OCI-M2 (cell line): ENCODE measurements around the gene ZNF549.

Experiments used
- DNase-seq: peaks from one replicate; lab custom pipeline; 2025; ENCODE audit not compliant: unreplicated experiment; lab: John Stamatoyannopoulos, UW

ZNF549 gene

GRCh38 chr19:57566396-57567265 lies 39.5 kb downstream of the ZNF549 start:
- DNase-seq: no peak

- DNase-seq: no peak
Observed at GRCh38 chr19:57570707-57571106, 43.6 kb downstream of the ZNF549 start.

DNA sequence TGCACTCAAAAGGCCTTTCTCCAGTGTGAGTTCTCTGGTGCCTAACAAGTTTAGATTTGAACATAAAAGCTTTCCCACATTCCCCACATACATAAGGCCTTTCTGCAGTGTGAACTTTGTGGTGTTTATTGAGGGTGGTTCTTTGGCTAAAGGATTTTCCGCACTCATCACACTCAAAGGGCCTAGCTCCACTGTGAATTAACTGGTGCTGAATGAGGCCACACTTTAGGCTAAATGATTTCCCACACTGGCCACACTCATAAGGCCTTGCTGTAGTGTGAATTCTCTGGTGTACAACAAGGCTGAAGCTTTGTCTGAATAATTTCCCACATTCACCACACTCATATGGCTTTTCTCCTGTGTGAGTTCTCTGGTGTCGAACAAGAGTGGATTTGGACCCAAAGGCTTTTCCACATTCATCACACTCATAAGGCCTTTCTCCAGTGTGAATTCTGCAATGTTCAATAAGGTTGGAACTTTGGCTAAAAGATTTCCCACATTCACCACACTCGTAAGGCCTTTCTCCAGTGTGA lies 45.3 kb downstream of the ZNF549 start:
- no peak for DNase-seq

DNA sequence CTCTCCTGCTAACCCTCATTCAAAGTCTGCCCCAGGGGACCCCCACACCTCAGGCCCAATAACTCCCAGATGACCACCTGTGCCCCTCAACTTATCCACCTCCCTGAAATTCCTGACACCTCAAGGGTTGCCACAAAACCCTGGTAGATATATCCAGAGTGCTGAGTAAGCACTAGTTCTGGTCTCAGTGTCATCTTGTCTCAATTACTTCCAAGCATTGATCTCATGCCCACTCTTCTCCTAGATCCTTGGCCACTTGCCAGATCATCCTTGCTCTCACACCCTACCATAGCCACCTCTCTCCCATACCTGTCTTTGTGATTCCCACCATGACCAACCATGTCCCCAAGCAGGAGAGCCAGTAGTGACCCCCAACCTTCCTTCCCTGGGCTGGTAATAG lies 49.5 kb downstream of the ZNF549 start:
- DNase-seq: no peak

- DNase-seq: peak; percentile 90
Observed at GRCh38 chr19:57578487-57579205, 51.5 kb downstream of the ZNF549 start, which contains the start of gene ZNF416. ZNF416 (minus strand) TSS chr19:57578911; CDS start chr19:57578704, 207 bp downstream.

DNA sequence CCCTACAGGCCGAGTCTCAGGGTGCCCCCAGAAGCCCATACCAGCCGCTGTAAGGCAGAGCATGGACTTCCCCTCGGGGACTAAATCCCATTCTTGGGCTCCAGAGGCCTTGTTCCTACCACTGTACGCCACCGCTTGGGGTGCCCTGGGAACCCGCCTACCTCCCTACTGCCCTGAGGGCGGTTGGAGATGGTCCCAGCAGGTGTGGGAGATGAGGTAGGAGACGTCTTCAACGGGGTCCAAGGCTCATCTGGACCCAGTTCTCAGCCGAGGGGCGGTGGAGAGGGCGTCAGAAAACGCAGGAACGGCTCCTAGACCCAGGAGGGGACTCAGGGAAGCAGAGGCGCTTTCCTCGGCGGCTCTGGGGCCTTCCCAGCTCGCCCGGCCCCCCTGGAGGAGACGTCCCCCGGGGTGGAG lies 56.0 kb downstream of the ZNF549 start:
- no peak for DNase-seq

DNA sequence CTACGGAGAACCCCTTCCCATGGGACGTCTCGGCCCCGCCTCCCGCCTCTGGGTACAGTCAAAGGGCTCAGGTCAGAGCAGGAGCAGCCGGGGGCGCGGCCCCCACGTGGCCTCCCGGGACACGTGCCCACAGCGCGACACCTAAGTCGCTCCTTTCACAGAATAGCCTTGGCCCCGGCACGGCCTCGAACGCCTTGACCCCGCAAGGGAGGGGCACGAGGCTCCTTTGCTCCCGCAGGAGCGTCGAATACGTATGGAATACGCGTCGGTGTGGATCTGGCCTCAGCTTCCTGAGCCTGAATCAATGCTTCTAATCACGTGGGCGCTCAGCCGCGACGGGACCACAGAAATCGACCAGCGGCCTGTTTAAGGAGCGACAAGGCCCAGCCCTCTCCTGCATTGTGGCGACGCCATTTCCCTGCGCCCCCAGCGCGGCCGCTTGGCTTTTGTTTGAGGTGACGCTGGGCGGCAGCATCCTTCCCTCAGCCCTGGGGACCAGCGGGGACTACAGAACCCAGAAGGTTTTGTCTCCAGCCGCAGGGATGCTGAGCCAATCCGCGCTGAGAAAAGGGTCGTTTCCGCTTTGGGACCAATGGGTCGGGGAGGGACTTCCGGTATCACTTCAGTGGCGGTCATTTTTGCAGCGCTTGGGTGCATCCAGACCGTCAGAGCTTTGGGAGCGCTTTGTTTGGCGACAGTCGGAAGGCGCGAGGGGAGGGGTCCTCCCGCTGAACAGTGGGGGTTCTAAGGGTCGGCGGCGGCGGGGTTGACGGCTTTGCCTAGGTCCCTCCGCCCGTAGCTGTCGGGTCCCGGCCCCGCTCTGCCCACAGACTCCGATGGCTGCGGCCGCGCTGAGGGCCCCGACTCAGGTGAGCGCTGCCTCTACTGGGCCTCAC lies 56.6 kb downstream of the ZNF549 start, which contains the start of gene ZIK1:
ZIK1 (plus strand) TSS at position 625 of the 896 bp plus-strand sequence; CDS start at position 837, 212 bp downstream.
- no peak for DNase-seq

DNA sequence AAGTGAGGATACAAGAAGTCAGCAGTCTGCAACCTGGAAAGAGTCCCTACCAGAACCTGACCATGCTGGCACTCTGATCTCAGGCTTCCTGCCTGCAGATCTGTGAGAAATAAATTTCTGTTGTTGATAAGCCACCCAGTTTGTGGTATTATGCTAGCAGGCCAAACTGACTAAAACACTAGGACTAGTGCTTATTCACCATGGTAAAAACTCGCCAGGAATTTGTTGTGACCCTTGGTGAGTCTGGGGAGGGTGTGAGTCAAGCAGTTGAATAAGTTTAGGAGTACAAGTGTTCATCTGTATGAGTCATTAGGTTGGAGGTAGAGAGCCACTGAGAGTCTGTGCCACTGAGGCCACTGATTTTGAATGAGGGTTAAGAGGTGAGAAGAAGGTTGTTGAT lies 60.4 kb downstream of the ZNF549 start:
- no peak for DNase-seq

DNA sequence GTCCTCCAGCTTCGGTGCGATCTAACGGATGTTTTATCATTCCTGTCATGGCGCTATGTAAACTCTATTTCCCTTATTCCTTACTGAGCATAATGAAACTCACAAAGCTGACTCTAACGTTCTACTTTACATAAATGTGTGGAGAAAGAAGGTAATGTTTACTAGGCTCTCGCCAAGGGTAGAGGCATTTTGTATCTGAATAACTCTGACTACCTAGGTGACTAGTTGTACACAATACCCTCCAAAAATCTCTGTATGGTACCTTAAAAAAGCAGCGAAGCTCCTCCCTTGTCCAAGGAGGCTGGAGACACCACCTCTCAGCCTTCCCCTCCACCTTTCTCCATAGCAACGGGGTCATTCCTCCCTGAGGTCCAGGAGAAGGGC lies 72.2 kb downstream of the ZNF549 start:
- DNase-seq: no peak

DNA sequence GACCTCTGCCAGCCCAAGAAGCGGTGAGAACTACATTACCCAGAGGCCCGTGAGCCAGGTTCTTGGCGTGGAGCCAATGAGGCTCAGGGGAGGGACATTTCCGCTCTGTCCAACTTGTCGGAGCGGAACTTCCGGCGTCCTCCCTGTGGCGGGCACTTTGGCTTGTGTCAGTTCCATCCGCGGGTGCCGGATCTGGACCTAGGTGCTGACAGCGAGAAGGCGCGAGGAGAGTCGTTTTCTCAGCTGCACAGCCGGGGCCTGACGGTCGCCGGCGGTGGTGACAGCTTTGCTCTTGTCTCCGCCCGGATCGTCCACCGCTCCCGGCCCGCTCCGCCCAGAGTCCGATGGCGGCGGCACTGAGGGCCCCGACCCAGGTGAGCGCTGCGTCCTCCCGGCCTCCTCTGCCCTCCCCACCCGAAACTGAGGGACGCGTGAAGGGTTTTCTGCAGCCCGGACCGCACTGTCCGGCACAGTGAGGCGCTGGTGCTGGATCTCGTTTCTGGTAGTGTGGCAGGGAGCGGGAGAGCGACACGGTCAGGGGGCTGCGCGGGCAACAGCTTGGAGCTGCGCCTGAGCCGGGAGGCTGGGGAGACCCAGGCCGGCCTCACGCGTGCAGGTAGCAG lies 72.7 kb downstream of the ZNF549 start, which contains the start of gene ZNF530:
ZNF530 (plus strand) TSS at position 125 of the 623 bp plus-strand sequence. CDS start 4,461 bp downstream, outside the sequence.
- peak; percentile 87 for DNase-seq

DNA sequence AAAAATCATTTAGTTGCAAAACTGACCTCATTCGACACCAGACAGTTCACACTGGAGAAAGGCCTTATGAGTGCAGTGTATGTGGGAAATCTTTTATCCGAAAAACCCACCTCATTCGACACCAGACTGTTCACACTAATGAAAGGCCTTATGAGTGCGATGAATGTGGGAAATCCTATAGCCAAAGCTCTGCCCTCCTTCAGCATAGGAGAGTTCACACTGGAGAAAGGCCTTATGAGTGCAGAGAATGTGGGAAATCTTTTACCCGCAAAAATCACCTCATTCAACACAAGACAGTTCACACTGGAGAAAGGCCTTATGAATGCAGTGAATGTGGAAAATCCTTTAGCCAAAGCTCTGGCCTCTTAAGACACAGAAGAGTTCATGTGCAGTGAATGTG lies 79.8 kb downstream of the ZNF549 start:
- DNase-seq: no peak
